Measurements from ENCODE around the gene ACAA1. TPM values are rescaled to one million over a fixed set of nuclear protein-coding genes. Genes with fewer than 3 reads are reported as not detected.

ACAA1 gene
- total and polyA plus RNA-seq, 9 of the 15 experiments (the other 6 are each of a cell fraction or from before 2014, with no cell fraction given): 4.0 to 88.9 (median 57.2) TPM

DNA sequence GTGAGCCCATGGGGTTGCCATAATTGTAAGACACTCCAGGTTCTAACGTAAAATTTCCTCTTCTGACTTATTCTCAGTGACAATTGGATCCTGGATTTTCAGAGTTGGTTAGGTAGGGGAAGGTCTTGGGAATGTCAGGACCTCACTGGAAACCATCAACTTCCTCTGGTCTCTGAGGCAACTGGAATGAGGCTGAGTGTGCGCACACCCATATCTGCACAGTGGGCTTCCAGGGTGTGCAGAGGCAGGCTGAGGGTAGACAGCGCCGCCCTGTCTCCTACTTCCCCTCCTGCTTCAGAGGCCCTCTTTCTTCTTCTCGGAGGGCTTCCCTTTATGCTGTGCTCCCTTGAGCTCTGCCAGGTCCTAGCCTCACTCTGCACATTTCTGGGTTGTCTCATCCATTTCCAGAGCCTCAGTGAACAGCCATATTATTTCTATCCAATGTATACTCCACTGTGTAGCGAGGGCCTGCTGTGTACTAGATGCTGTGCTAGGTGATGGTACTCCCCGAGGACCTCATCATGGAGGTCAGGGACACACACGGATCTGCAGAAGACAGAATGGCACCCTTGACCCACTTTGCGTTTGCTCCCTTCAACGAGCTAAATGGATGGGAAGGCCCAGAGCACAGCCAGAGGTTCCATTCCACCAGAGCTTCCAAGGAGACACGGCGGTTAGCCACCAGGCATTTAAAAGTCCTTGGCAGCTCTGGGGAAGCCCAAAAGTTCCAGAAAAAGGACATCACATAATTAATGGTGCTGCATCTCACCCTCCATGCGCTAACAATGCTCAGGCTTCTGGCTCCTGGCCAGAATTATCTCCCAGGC is 18.3 kb downstream of the ACAA1 start (continued):
- TF ChIP-seq PRDM10 (IDR thresholded peaks at IDR 0.05; ENCODE audit: partially characterized antibody) (no peak), HMGN3 (IDR thresholded peaks at IDR 0.05; ENCODE audit: borderline replicate concordance, extremely low read depth, insufficient read length, low read depth, low read length) (no peak), MEIS2 (IDR thresholded peaks at IDR 0.05; ENCODE audit: partially characterized antibody) (no peak), SMAD2 (IDR thresholded peaks at IDR 0.05; ENCODE audit: low read depth, low read length) (no peak), HNRNPL (IDR thresholded peaks at IDR 0.05; ENCODE audit: low read depth, low read length) (no peak), FOXK2 (conservative IDR thresholded peaks at IDR 0.05 in 1 of 2, IDR thresholded peaks at IDR 0.05 in 1 of 2; ENCODE audit: low read depth in 2 of 2) (no peak), BRD4 (IDR thresholded peaks at IDR 0.05) (no peak), TOE1 (IDR thresholded peaks at IDR 0.05; ENCODE audit: borderline replicate concordance) (no peak), TOE1 (CRISPR knock-in tag; IDR thresholded peaks at IDR 0.05; ENCODE audit: borderline replicate concordance, low read depth) (0 out of 2 replicates have a peak, but pooled peaks have one; percentile 4), NELFE (IDR thresholded peaks at IDR 0.05; ENCODE audit: insufficient read depth, insufficient read length) (no peak), SPI1 (IDR thresholded peaks at IDR 0.05; ENCODE audit: borderline replicate concordance, low read depth, low read length) (no peak), ZNF24 (IDR thresholded peaks at IDR 0.05) (no peak), ZNF175 (CRISPR knock-in tag; IDR thresholded peaks at IDR 0.05; ENCODE audit: low read depth) (no peak), ZNF212 (CRISPR knock-in tag; IDR thresholded peaks at IDR 0.05) (no peak), RFX5 (IDR thresholded peaks at IDR 0.05; ENCODE audit: low read depth, low read length) (no peak), NR2C1 (IDR thresholded peaks at IDR 0.05) (no peak), NR2C1 (tag; IDR thresholded peaks at IDR 0.05) (no peak), XRCC4 (IDR thresholded peaks at IDR 0.05; ENCODE audit: extremely low read depth, insufficient read depth, insufficient read length) (no peak), KDM2B (CRISPR knock-in tag; IDR thresholded peaks at IDR 0.05) (no peak), MTA1 (IDR thresholded peaks at IDR 0.05; ENCODE audit: borderline replicate concordance) (no peak), SRSF3 (IDR thresholded peaks at IDR 0.05; ENCODE audit: insufficient read depth, low read length) (no peak), HSF4 (CRISPR knock-in tag; IDR thresholded peaks at IDR 0.05; ENCODE audit: borderline replicate concordance) (no peak)
- TF ChIP-seq, protein P1, sequence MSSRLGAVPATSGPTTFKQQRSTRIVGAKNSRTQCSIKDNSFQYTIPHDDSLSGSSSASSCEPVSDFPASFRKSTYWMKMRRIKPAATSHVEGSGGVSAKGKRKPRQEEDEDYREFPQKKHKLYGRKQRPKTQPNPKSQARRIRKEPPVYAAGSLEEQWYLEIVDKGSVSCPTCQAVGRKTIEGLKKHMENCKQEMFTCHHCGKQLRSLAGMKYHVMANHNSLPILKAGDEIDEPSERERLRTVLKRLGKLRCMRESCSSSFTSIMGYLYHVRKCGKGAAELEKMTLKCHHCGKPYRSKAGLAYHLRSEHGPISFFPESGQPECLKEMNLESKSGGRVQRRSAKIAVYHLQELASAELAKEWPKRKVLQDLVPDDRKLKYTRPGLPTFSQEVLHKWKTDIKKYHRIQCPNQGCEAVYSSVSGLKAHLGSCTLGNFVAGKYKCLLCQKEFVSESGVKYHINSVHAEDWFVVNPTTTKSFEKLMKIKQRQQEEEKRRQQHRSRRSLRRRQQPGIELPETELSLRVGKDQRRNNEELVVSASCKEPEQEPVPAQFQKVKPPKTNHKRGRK (tag; IDR thresholded peaks at IDR 0.05): no peak

All from K562 (cell line).